Measurements from ENCODE around the gene SPOCK1. TPM values are rescaled to one million over a fixed set of nuclear protein-coding genes. Genes with fewer than 3 reads are reported as not detected.

The SPOCK1 gene
- total RNA-seq, 1 donor from 2014 or later, result 81.2 TPM

DNA sequence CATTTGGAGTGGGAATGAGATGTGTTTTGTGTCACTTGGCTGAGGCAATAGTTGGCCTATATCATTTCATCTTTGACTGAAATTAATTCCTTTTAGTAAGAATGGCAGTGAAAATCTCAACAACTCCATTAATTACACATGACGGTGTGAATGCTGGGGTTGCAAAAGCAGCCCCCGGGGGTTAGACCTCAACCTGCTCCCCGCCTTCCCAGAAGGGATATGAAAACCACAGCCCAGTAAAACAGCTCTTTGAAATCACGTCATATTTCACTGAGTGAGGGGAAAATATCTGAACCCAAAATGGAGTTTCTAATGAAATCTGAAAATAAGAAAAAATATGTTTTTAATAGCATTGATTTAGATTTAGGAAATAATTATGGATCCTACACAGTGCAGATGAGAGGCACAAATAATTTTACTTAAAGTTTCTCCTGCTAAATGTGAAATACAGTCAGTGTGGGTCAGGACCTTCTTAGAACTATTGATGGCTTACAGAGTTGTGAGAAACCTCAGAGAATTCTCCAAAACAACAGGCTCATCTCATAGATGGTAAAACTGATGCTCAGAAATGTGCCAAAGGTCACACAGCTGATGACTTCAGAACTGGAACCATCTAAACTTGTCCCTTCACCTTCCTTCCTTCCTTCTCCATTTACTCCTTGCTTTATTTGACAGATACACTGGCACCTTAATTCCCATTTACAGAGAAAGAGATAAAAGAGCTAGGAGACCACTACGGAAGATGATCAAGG, 96.5 kb downstream of the SPOCK1 start:
- H3K4me1 ChIP-seq, result no peaks in the 10 kb centered on the region
- TF ChIP-seq, protein P1, sequence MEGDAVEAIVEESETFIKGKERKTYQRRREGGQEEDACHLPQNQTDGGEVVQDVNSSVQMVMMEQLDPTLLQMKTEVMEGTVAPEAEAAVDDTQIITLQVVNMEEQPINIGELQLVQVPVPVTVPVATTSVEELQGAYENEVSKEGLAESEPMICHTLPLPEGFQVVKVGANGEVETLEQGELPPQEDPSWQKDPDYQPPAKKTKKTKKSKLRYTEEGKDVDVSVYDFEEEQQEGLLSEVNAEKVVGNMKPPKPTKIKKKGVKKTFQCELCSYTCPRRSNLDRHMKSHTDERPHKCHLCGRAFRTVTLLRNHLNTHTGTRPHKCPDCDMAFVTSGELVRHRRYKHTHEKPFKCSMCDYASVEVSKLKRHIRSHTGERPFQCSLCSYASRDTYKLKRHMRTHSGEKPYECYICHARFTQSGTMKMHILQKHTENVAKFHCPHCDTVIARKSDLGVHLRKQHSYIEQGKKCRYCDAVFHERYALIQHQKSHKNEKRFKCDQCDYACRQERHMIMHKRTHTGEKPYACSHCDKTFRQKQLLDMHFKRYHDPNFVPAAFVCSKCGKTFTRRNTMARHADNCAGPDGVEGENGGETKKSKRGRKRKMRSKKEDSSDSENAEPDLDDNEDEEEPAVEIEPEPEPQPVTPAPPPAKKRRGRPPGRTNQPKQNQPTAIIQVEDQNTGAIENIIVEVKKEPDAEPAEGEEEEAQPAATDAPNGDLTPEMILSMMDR (IDR thresholded peaks at IDR 0.05), result no peak
- H3K36me3 ChIP-seq, result no peaks in the 10 kb centered on the region
- no peak overlapping the region for H3K27ac ChIP-seq
- intact Hi-C loops (cut with DNase I), result no loop called here
- DNase-seq (ENCODE audit: low spot score in 2 of 2), result no peak
- no peaks in the 10 kb centered on the region for H3K27me3 ChIP-seq
- H3K4me3 ChIP-seq, result no peak overlapping the region
- H3K9me3 ChIP-seq, result no peaks in the 10 kb centered on the region

DNA sequence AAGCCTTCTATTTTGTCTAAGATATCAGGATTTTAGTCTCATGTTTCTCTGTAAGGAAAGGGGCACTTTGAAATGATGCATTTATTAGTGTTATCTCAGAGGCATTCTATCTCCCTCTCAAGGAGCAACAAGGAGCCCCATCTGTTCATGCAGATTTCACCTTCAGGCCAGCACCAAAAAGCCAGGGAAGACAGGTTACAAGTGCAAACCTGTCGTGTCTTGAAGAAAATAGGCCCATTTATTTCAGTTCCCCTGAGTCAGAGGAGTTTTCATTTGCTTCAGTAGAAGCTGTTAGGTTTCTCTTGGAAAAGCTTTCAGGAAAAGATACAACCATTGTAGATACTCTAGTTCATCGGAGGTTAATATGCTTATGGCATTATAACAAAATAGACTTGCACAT, 97.2 kb downstream of the SPOCK1 start:
- TF ChIP-seq, protein P1 (IDR thresholded peaks at IDR 0.05), result no peak
- H3K4me3 ChIP-seq, result no peak overlapping the region
- no peak overlapping the region for H3K27ac ChIP-seq
- H3K36me3 ChIP-seq, result no peaks in the 10 kb centered on the region
- no peaks in the 10 kb centered on the region for H3K27me3 ChIP-seq
- intact Hi-C loops (cut with DNase I), result no loop called here
- H3K9me3 ChIP-seq, result no peaks in the 10 kb centered on the region
- H3K4me1 ChIP-seq, result no peaks in the 10 kb centered on the region
- no peak for DNase-seq (ENCODE audit: low spot score in 2 of 2)

DNA sequence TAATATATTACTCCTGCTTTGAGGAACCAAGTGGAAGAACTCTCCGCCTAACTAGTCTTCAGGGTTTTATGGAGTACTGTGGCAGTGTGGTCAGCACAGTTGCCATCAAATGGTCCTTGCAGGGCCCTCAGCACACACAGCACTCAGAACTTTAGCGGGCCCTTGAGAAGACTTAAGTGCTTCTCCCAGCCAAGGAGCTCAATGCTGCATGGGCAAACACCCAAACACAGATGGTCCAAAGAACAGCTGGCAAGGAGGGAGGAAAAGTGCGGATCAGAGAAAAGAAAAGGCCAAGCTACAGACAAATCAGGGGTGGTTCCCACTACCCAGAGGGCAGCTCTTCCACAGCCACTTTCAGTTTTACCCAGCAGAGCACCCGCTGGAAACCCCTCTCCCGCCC, 98.6 kb downstream of the SPOCK1 start:
- H3K9me3 ChIP-seq, result no peaks in the 10 kb centered on the region
- H3K27ac ChIP-seq, result no peak overlapping the region
- no peaks in the 10 kb centered on the region for H3K27me3 ChIP-seq
- H3K36me3 ChIP-seq, result no peaks in the 10 kb centered on the region
- TF ChIP-seq, protein P1 (IDR thresholded peaks at IDR 0.05), result no peak
- no peaks in the 10 kb centered on the region for H3K4me1 ChIP-seq
- no peak for DNase-seq (ENCODE audit: low spot score in 2 of 2)
- H3K4me3 ChIP-seq, result no peak overlapping the region
- intact Hi-C loops (cut with DNase I), result no loop called here

DNA sequence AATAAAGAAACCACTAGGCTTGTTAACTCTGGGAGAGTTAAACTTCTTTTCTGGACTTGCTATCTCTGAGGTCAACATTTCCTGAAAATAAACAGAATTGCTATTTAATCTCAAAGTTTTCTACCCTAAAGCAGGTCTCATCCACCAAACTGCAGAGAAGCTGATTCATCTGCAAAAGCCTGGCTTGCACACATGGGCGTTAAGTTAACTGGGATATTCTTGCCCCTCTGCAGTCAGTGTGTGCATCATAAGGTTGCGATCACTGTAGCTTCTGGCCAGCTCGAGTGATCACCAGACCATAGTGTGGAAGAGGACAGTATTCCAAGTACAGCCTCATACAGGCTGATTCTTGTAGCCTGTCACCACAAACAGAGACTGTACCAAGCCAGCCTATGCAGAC, 99.2 kb downstream of the SPOCK1 start:
- H3K9me3 ChIP-seq, result no peaks in the 10 kb centered on the region
- H3K27ac ChIP-seq, result no peak overlapping the region
- no peaks in the 10 kb centered on the region for H3K4me1 ChIP-seq
- intact Hi-C loops (cut with DNase I), result no loop called here
- H3K27me3 ChIP-seq, result no peaks in the 10 kb centered on the region
- no peaks in the 10 kb centered on the region for H3K36me3 ChIP-seq
- DNase-seq (ENCODE audit: low spot score in 2 of 2), result no peak
- H3K4me3 ChIP-seq, result no peak overlapping the region
- TF ChIP-seq, protein P1 (IDR thresholded peaks at IDR 0.05), result no peak

DNA sequence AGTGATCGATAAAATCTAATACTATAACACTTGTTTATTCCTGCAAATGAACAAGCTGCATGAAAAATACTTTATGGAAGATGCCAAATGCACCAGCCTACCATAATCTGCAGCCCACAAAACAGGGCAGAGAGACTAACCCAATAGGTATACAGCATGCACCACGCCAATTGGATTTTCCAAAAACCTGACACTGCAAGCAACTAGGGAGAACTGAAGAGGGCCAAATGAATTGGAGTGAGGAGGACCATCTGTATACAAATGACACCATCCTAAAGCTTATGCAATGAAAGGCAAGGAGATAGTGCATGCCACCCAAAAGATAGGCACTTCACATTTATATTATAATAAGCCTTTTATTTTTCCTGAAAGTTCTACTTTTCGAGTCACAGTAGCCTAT, 100.4 kb downstream of the SPOCK1 start:
- intact Hi-C loops (cut with DNase I), result no loop called here
- H3K4me1 ChIP-seq, result no peaks in the 10 kb centered on the region
- TF ChIP-seq, protein P1 (IDR thresholded peaks at IDR 0.05), result no peak
- H3K4me3 ChIP-seq, result no peak overlapping the region
- H3K27me3 ChIP-seq, result no peaks in the 10 kb centered on the region
- H3K36me3 ChIP-seq, result no peaks in the 10 kb centered on the region
- H3K9me3 ChIP-seq, result no peaks in the 10 kb centered on the region
- no peak overlapping the region for H3K27ac ChIP-seq
- no peak for DNase-seq (ENCODE audit: low spot score in 2 of 2)

DNA sequence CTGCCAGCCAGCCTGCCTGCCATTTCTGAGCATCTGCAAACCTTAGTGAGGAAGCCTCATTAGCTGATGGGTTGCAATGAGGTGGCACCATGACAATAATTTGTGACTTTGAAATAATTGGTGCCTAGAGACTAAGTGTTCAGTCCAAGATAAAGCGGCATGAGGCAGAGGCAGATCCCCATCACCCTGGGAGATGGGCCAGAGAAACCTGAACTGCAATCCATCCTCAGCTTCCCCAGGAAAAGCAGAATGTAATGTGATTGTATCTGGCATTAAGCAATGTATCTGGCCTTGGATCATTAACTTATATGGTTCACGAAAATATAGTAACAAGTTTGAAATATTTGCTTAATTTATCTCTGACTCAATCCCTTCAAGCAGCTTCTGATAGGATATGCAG, 101.0 kb downstream of the SPOCK1 start:
- H3K4me1 ChIP-seq, result no peaks in the 10 kb centered on the region

More for the DNA sequence above, 101.0 kb downstream of the SPOCK1 start:
- H3K27me3 ChIP-seq, result no peaks in the 10 kb centered on the region
- no peaks in the 10 kb centered on the region for H3K9me3 ChIP-seq
- H3K27ac ChIP-seq, result no peak overlapping the region
- TF ChIP-seq, protein P1 (IDR thresholded peaks at IDR 0.05), result no peak
- intact Hi-C loops (cut with DNase I), result no loop called here
- no peaks in the 10 kb centered on the region for H3K36me3 ChIP-seq
- DNase-seq (ENCODE audit: low spot score in 2 of 2), result no peak
- no peak overlapping the region for H3K4me3 ChIP-seq

All from ascending aorta (tissue), 2 donors.